Measurements from ENCODE around the gene TERT. TPM values are rescaled to one million over a fixed set of nuclear protein-coding genes. Genes with fewer than 3 reads are reported as not detected.
A peak's percentile ranks its signal among the peaks of the same experiment; 100 is the strongest.

TERT gene
- total RNA-seq, 2 experiments from 2014 or later = 10.1 to 13.1 TPM

DNA sequence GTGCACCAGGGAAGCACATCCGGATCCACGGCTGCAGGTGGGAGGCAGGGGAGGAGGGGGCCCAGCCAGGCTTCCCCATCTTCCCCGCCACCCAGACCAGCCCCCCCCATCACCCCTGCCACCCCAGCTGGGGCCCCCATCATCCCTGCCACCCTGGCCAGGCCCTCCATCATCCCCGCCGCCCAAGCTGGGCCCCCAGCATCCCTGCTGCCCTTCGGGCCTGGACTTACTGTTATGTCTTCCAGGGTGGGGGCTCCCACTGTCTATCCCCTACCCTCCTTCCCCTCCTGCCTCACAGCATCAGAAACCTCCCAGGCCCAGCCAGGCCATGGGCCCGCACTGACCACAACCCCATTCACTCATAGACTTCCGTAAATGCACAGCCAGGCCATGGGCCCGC is 42.2 kb downstream of the TERT start:
- H3K36me3 Mint-ChIP-seq (ENCODE audit: low read depth) = no peaks in the 10 kb centered on the region
- no peaks in the 10 kb centered on the region for H3K9me3 Mint-ChIP-seq
- CTCF ChIA-PET = no interaction called here
- intact Hi-C loops (cut with micrococcal nuclease) = no loop called here
- DNase-seq = no peak
- H3K27ac Mint-ChIP-seq = no peak overlapping the region
- H3K27me3 Mint-ChIP-seq (ENCODE audit: low read depth) = no peaks in the 10 kb centered on the region
- no peak overlapping the region for H3K4me3 Mint-ChIP-seq
- H3K4me1 Mint-ChIP-seq (ENCODE audit: low read depth) = peaks cover 22% of the 10 kb centered on the region

DNA sequence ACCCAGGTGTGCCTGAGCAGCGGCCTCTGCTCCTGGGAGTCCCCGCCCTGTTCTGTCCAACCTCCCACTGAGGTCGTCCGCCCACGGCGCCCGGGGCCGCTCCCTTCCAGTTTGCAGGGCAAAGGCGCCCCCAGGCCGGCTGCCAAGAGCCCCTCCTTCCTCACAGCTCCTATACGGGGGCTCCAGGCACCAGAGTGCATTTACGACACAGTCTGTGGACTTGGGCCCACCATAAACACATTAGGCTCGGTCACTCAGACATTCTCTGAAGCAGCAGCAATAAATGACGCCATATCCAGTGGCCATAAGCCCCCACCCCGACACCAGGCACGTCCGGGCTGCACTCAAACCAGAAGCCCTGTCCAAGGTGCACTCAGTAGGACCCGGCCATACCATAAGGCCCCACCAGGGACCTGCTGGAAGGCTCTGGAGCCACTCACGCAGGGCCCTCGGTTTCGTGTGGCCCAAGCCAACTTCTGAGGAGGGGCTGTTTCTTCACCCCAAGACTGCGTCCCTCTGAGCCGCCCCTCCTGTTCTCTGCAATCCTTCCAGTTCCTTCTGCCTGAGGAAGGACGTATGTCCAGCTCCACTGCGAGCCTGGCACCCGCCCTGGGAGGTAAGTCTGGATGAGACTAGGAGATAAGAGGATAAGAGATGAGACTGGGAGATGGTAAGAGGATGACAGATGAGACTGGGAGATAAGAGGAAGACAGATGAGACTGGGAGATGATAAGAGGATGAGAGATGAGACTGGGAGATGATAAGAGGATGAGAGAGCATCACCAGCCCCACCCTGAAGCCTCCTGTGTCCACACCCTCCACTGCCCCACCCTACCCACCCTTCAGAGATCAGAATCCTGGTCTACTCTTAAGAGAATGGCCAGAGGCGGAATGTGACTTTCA is 42.9 kb downstream of the TERT start:
- no peak for DNase-seq
- no peaks in the 10 kb centered on the region for H3K9me3 Mint-ChIP-seq
- no peaks in the 10 kb centered on the region for H3K36me3 Mint-ChIP-seq (ENCODE audit: low read depth)
- intact Hi-C loops (cut with micrococcal nuclease) = no loop called here
- H3K4me1 Mint-ChIP-seq (ENCODE audit: low read depth) = peaks cover 22% of the 10 kb centered on the region
- peaks cover 4% of the 10 kb centered on the region for H3K27me3 Mint-ChIP-seq (ENCODE audit: low read depth)
- no peak overlapping the region for H3K4me3 Mint-ChIP-seq
- H3K27ac Mint-ChIP-seq = no peak overlapping the region
- CTCF ChIA-PET = no interaction called here

DNA sequence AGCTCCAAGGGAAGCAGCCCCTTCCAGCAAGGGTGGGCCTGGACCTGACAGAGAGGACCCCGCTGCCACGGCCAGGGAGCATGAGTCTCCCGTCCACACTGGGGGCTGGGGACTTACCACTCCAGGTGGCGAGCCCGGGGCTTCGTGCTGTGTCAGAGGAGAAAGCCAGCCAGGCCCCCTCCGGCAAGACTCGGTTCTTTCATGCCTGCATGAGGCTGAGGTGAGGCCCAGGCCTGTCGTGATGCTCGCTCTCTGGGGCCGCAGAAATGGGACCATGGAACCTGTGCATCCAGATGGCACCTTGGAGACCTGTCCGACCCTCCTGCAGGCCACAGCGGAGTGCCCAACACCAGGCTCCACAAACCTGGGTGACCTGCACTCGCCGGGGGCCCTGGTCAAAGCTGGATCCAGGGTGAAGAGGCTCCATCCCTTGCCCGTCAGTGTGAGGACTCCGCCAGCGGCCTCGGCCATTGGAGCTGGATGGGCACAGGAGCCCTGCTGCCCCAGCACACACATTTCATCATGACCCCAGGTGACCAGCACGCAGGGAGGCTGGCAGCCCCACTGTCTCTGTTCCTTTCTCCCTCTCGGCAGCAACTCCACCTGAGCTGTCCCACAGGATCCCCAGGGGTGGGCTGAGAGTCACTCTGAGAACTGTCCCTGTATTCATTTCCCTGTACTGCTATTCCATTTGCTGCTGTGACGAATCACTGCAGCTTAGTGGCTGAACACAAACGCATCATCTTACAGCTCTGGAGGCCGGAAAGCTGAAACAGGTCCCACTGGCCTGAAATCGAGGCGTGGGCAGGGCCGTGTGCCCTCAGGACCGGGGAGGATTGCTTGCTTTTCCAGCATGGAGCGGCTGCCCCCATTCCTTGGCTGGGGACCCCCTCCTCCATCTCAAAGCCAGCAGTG is 45.2 kb downstream of the TERT start:
- CTCF ChIA-PET = no interaction called here
- Mint-ChIP-seq H3K9me3 (no peaks in the 10 kb centered on the region), H3K4me3 (no peak overlapping the region), H3K27me3 (ENCODE audit: low read depth) (peaks cover 10% of the 10 kb centered on the region), H3K4me1 (ENCODE audit: low read depth) (peaks cover 5% of the 10 kb centered on the region), H3K27ac (no peak overlapping the region), H3K36me3 (ENCODE audit: low read depth) (no peaks in the 10 kb centered on the region)
- intact Hi-C loops (cut with micrococcal nuclease) = no loop called here
- DNase-seq = no peak

DNA sequence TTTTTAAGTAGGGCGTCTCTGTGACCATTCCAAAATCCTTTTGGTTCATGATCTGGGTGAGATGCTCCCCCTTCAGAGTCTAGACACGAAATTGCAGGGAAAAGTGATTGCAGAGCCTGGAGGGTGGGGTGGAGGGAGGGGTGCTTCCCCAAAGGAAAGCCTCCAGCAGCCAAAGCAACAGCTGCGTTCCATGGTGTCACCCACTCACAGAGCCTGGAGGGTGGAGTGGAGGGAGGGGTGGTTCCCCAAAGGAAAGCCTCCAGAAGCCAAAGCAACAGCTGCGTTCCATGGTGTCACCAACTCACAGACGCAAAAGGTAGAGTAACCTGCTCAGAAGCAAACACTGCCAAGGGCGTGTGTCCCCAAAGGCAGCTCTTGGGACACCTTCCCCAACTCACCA is 47.1 kb downstream of the TERT start:
- no peaks in the 10 kb centered on the region for H3K36me3 Mint-ChIP-seq (ENCODE audit: low read depth)
- CTCF ChIA-PET = no interaction called here
- H3K4me3 Mint-ChIP-seq = no peak overlapping the region
- DNase-seq = no peak
- H3K27ac Mint-ChIP-seq = no peak overlapping the region
- intact Hi-C loops (cut with micrococcal nuclease) = no loop called here
- H3K27me3 Mint-ChIP-seq (ENCODE audit: low read depth) = peaks cover 10% of the 10 kb centered on the region
- H3K9me3 Mint-ChIP-seq = no peaks in the 10 kb centered on the region
- peaks cover under 1% of the 10 kb centered on the region for H3K4me1 Mint-ChIP-seq (ENCODE audit: low read depth)

DNA sequence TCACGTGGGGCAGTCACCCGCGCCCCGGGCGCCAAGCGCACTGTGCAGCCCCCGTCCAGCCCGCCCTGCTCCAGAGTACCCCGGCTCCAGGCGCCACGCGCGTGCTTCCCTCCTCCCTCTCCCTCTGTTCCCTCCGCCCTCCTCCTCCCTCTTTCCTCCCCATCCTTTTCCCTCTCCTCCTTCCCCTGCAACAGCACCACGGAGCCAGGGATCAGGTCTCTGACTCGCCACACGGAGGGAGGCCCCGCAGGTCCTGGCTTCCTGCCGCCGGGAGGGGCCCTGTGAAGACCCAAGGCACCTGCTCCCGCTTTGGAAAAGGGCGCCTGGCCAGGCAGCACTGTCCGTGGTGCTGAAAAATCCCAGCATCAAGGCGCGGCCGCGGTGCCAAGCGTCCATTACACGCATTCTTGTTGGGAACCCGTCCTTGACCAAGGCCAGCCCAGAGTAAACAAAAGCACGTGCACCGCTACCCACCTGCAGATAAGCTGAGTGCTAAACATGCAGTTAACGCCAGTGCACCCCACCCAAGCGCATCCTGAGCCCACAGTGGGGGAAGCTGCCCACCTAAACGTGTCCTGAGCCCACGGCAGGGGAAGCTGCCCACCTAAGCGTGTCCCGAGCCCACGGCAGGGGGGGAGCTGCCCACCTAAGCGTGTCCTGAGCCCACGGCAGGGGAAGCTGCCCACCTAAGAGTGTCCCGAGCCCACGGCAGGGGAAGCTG is 48.0 kb downstream of the TERT start:
- intact Hi-C loops (cut with micrococcal nuclease) = no loop called here
- no peak overlapping the region for H3K4me3 Mint-ChIP-seq
- H3K27ac Mint-ChIP-seq = no peak overlapping the region
- no peaks in the 10 kb centered on the region for H3K36me3 Mint-ChIP-seq (ENCODE audit: low read depth)
- no peaks in the 10 kb centered on the region for H3K9me3 Mint-ChIP-seq
- no peaks in the 10 kb centered on the region for H3K4me1 Mint-ChIP-seq (ENCODE audit: low read depth)
- CTCF ChIA-PET = no interaction called here
- DNase-seq = peak; percentile 41
- peaks cover 10% of the 10 kb centered on the region for H3K27me3 Mint-ChIP-seq (ENCODE audit: low read depth)

DNA sequence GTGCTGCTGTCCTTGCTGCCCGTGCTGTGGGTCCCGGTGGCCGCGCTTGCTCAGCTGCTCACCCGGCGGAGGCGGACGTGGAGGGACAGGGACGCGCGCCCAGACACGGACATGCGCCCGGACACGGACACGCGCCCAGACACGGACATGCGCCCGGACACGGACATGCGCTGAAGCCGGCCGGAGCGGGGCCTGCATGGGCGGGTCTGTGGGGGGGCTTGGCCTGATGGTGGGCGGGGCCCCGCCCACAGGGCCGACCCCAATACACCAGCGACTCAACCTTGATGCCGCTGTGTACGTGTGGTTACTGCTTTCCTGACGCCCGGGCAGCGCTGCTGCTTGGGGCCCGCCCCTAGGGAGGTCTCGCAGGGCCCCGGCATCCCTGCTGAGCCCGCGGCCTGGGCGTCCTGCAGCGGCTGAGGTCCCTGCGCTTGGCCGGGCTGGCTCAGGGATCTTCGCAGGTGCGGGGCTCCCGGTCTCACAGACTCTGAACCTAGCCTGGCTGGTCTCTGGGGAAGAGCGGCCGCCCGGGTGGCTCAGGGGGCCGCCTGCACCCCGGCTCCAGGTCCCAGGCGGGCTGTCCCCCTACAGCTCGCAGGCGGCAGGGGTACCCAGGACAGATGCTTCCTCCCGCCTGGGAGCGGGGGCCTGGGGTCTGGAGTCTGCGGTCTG is 48.8 kb downstream of the TERT start:
- DNase-seq = no peak
- intact Hi-C loops (cut with micrococcal nuclease) = no loop called here
- peaks cover 10% of the 10 kb centered on the region for H3K27me3 Mint-ChIP-seq (ENCODE audit: low read depth)
- no peaks in the 10 kb centered on the region for H3K36me3 Mint-ChIP-seq (ENCODE audit: low read depth)
- no peak overlapping the region for H3K27ac Mint-ChIP-seq
- CTCF ChIA-PET = no interaction called here
- no peaks in the 10 kb centered on the region for H3K9me3 Mint-ChIP-seq
- H3K4me3 Mint-ChIP-seq = no peak overlapping the region
- H3K4me1 Mint-ChIP-seq (ENCODE audit: low read depth) = no peaks in the 10 kb centered on the region

DNA sequence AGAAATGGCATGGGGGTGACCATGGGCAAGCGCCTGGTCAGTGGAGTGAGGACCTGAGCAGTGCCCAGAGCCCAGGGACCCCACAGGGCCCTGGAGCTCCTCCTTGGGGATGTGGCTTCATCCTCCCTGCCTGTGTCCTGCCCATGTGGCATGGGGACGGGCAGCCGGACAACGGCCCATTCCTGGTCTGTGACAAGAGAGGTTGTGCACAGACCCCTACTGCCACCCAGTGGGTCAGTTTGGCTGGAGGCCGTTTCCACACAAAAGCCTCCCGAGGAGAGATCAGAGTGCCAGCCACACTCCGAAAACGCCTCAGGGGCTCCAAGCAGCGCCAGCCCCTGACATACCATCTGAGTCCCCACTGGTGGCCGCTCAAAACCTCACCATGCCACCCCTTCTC is 49.9 kb downstream of the TERT start:
- Mint-ChIP-seq H3K4me1 (ENCODE audit: low read depth) (no peaks in the 10 kb centered on the region), H3K27me3 (ENCODE audit: low read depth) (peaks cover 10% of the 10 kb centered on the region)
- CTCF ChIA-PET = no interaction called here

DNA sequence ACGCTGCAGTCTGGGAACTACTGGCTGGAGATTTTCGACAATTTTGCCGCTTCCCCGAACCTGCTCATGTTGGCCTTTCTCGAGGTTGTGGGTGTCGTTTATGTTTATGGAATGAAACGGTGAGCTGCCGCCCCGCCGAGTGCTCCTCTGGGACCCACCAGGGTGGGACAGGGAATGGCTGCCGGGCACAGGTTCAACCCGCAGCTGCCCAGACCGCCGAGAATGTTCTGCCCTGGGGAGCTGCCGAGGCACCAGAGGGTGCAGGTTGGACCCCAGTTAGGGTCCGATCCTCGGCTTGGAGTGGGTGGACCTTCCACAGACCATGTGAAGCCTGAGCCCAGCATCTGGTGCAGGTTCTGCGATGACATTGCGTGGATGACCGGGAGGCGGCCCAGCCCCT is 50.6 kb downstream of the TERT start:
- H3K4me1 Mint-ChIP-seq (ENCODE audit: low read depth) = no peaks in the 10 kb centered on the region
- H3K27me3 Mint-ChIP-seq (ENCODE audit: low read depth) = peaks cover 10% of the 10 kb centered on the region
- no peaks in the 10 kb centered on the region for H3K9me3 Mint-ChIP-seq
- CTCF ChIA-PET = no interaction called here
- DNase-seq = no peak
- H3K36me3 Mint-ChIP-seq (ENCODE audit: low read depth) = no peaks in the 10 kb centered on the region
- no peak overlapping the region for H3K27ac Mint-ChIP-seq
- no peak overlapping the region for H3K4me3 Mint-ChIP-seq
- intact Hi-C loops (cut with micrococcal nuclease) = no loop called here

More for the DNA sequence above, 49.9 kb downstream of the TERT start:
- DNase-seq = no peak
- Mint-ChIP-seq H3K36me3 (ENCODE audit: low read depth) (no peaks in the 10 kb centered on the region), H3K9me3 (no peaks in the 10 kb centered on the region), H3K4me3 (no peak overlapping the region), H3K27ac (no peak overlapping the region)
- intact Hi-C loops (cut with micrococcal nuclease) = no loop called here

DNA sequence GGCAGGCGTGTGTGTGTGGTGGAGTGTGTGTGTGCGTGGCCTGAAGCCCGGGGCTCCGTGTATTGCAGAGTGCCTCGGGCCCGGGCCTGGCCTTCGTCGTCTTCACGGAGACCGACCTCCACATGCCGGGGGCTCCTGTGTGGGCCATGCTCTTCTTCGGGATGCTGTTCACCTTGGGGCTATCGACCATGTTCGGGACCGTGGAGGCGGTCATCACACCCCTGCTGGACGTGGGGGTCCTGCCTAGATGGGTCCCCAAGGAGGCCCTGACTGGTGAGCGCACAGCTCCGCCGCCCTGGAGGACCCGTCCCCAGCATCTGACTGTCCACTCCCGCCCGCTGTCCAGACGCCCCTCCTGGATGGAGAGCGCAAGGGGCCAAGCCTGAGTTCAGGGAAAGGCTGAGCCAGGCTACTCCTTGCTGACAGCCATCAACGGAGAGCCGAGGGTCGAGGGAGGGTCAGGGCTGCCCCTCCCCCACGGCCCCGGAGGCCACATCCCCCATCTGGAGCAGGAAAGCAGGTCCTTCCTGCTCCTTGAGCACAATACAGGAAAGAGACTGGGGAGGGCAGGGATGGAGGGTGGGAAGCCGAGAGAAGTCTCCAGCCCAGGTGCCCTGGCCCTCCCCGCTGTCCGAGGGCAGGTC is 51.3 kb downstream of the TERT start:
- CTCF ChIA-PET = no interaction called here

DNA sequence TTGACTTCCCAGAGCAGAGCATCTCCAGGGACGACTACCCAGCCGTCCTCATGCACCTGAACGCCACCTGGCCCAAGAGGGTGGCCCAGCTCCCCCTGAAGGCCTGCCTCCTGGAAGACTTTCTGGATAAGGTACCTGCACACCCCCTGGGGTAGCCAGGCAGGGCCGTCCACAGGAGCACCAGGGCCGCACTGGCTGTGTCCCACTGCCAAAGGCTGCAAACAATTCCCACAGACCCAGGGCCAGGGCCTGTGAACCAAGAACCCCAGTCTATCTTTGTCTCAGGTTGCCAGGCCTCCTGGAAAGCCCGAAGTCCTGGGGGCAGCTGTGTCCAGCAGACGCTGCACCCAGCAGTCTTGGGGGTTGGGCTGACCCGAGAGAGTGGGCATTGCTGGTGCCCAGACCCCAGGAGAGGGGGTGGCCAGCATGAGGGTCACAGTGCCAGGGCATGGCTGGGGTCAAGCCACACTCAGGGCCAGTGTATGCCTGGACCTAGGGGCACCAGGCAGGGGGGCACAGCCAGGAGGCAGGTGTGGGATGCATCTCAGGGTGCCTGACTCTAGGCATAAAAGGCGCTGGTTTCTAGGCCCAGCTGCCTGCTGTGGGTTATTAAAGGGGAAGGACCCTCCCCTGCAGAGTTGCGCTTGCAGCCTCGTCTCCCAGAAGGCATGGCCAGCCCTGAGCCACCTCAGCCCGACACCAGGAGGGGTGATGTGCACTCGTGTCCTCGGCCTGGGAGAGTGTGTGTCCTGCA is 52.0 kb downstream of the TERT start:
- DNase-seq = no peak
- Mint-ChIP-seq H3K9me3 (no peaks in the 10 kb centered on the region), H3K27ac (no peak overlapping the region), H3K4me3 (no peak overlapping the region), H3K4me1 (ENCODE audit: low read depth) (no peaks in the 10 kb centered on the region), H3K27me3 (ENCODE audit: low read depth) (peaks cover 10% of the 10 kb centered on the region), H3K36me3 (ENCODE audit: low read depth) (no peaks in the 10 kb centered on the region)
- CTCF ChIA-PET = no interaction called here
- intact Hi-C loops (cut with micrococcal nuclease) = no loop called here

More for the DNA sequence above, 51.3 kb downstream of the TERT start:
- Mint-ChIP-seq H3K36me3 (ENCODE audit: low read depth) (no peaks in the 10 kb centered on the region), H3K27me3 (ENCODE audit: low read depth) (peaks cover 10% of the 10 kb centered on the region), H3K9me3 (no peaks in the 10 kb centered on the region), H3K4me1 (ENCODE audit: low read depth) (no peaks in the 10 kb centered on the region), H3K4me3 (no peak overlapping the region), H3K27ac (no peak overlapping the region)
- intact Hi-C loops (cut with micrococcal nuclease) = no loop called here
- no peak for DNase-seq

DNA sequence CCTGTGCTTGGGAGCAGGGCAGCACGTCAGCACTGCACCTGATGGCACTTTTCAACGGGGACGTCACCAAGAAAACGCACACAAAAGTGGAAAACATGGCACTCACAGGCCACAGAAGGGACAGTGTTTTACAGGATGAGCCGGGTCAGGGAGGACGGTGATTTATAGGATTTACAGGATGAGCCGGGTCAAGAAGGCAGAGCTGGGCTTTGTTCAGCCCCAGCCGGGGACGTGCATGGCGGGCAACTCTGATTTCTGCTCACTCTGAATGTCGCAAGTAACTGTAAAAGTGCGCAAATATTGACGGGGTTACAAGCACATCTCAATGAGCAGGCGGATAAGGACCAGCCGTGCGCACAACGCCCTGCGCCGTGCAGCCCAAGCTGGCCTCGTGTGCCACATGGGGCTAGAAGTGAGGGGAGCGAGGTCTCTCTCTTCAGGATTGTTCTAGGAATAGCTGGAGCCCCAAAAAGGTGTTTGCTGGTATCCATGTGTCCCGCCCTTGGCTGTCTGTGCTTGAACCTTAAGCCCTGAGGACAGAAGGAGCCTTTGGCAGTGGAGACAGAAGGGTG is 53.3 kb downstream of the TERT start:
- no peak for DNase-seq
- Mint-ChIP-seq H3K4me1 (ENCODE audit: low read depth) (no peaks in the 10 kb centered on the region), H3K4me3 (no peak overlapping the region), H3K27me3 (ENCODE audit: low read depth) (peaks cover 3% of the 10 kb centered on the region), H3K27ac (no peak overlapping the region), H3K9me3 (peaks cover 4% of the 10 kb centered on the region), H3K36me3 (ENCODE audit: low read depth) (no peaks in the 10 kb centered on the region)
- intact Hi-C loops (cut with micrococcal nuclease) = no loop called here
- CTCF ChIA-PET = no interaction called here

Measured in activated naive CD4-positive, alpha-beta T cell treated with anti-CD3 and anti-CD28 coated beads for 36 hours (primary cell).